Keratinocyte (primary cell): ENCODE measurements around the gene TMPRSS13.

Experiments
- EZH2 ChIP-seq: IDR thresholded peaks from one replicate; pipeline ENCODE4 v1.6.1; 2012; ENCODE audit warnings: inconsistent platforms, mild to moderate bottlenecking, low read length, moderate library complexity
- TF ChIP-seq, protein P1 (sequence below), 3 experiments: IDR thresholded peaks in 1 of 3; conservative IDR thresholded peaks in 1 of 3; optimal IDR thresholded peaks in 1 of 3; 2 replicates in 2 of 3; 3 replicates in 1 of 3; pipeline versions ENCODE3 to v1.5.1; 2011; ENCODE audit warnings: low read length in 3 of 3, mild to moderate bottlenecking in 3 of 3, moderate library complexity in 2 of 3, control low read depth in 1 of 3, inconsistent platforms in 1 of 3; ENCODE audit not compliant: insufficient read depth in 2 of 3; ENCODE audit errors: extremely low read depth in 1 of 3

DNA sequence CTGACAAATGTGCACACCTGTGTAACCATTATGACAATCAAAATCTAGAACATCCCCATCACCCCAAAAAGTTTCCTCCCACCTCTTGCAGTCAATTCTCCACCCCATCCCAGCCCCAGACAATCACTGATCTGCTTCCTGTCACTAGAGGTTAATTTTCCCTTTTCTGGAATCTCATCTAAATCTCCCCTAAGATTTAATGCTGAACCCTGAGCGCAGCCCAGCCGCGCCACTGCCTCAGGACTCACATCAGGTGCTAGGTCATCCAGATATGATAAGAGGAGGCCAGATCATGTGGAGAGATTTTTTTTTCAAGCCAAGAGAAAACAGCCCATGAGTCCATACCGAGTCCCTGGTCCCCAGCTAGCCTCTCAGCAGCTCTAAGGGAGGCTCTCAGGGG is 4.3 kb upstream of the TMPRSS13 start:
- TF ChIP-seq, protein P1, sequence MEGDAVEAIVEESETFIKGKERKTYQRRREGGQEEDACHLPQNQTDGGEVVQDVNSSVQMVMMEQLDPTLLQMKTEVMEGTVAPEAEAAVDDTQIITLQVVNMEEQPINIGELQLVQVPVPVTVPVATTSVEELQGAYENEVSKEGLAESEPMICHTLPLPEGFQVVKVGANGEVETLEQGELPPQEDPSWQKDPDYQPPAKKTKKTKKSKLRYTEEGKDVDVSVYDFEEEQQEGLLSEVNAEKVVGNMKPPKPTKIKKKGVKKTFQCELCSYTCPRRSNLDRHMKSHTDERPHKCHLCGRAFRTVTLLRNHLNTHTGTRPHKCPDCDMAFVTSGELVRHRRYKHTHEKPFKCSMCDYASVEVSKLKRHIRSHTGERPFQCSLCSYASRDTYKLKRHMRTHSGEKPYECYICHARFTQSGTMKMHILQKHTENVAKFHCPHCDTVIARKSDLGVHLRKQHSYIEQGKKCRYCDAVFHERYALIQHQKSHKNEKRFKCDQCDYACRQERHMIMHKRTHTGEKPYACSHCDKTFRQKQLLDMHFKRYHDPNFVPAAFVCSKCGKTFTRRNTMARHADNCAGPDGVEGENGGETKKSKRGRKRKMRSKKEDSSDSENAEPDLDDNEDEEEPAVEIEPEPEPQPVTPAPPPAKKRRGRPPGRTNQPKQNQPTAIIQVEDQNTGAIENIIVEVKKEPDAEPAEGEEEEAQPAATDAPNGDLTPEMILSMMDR (optimal IDR thresholded peaks at IDR 0.05 in 1 of 3, IDR thresholded peaks at IDR 0.05 in 1 of 3, conservative IDR thresholded peaks at IDR 0.05 in 1 of 3; ENCODE audit: extremely low read depth in 1 of 3, insufficient read depth in 2 of 3, low read length in 3 of 3) = no peak
- TF ChIP-seq EZH2 = no peak
